Hepatocyte (in vitro differentiated cells): ENCODE data around the gene RGS14. TPM values are rescaled to one million over a fixed set of nuclear protein-coding genes. Genes with fewer than 3 reads are reported as not detected.

Experiments
- DNase-seq: peaks from one replicate; pipeline ENCODE4 v3.0.0-alpha.2; 2016; ENCODE audit warnings: low spot score
- H2AFZ ChIP-seq: fragments of 200-600 bp; sonication (generic); 2 replicates; pipeline ENCODE4 v1.6.0; 2016; ENCODE audit warnings: antibody characterized with exemption, mild to moderate bottlenecking
- H3K27ac ChIP-seq: fragments of 200-600 bp; sonication (generic); 2 replicates; pipeline ENCODE4 v1.5.1; 2016; ENCODE audit warnings: mild to moderate bottlenecking
- H3K27me3 ChIP-seq: fragments of 200-600 bp; sonication (generic); 2 replicates; pipeline ENCODE4 v1.6.1; 2016
- H3K36me3 ChIP-seq: fragments of 200-600 bp; sonication (generic); replicated peaks from 2 replicates; pipeline ENCODE4 v1.5.1; 2016; ENCODE audit warnings: low read depth; ENCODE audit not compliant: insufficient read depth
- H3K4me1 ChIP-seq: fragments of 200-600 bp; sonication (generic); 2 replicates; pipeline ENCODE4 v1.5.1; 2016; ENCODE audit warnings: mild to moderate bottlenecking, moderate library complexity; ENCODE audit not compliant: insufficient read depth
- H3K4me2 ChIP-seq: fragments of 200-600 bp; sonication (generic); 2 replicates; pipeline ENCODE4 v1.6.0; 2016
- H3K4me3 ChIP-seq: fragments of 200-600 bp; sonication (generic); 2 replicates; pipeline ENCODE4 v1.5.1; 2016; ENCODE audit warnings: mild to moderate bottlenecking
- H3K79me2 ChIP-seq: fragments of 200-600 bp; sonication (generic); 2 replicates; pipeline ENCODE4 v1.6.0; 2017; ENCODE audit warnings: mild to moderate bottlenecking
- H3K9me2 ChIP-seq: fragments of 200-600 bp; sonication (generic); replicated peaks from 2 replicates; pipeline ENCODE4 v1.6.0; 2017; ENCODE audit warnings: mild to moderate bottlenecking; ENCODE audit not compliant: insufficient read depth
- H3K9me3 ChIP-seq: fragments of 200-600 bp; sonication (generic); 2 replicates; pipeline ENCODE4 v1.5.1; 2016; ENCODE audit warnings: low read depth, mild to moderate bottlenecking
- H4K20me1 ChIP-seq: fragments of 200-600 bp; sonication (generic); 2 replicates; pipeline ENCODE4 v1.6.0; 2016; ENCODE audit warnings: mild to moderate bottlenecking; ENCODE audit not compliant: insufficient read depth, poor library complexity, severe bottlenecking
- CTCF ChIP-seq: fragments of 200-600 bp; sonication (generic); IDR thresholded peaks from 2 replicates; pipeline ENCODE4 v1.5.1; 2016; ENCODE audit warnings: antibody characterized with exemption, mild to moderate bottlenecking; ENCODE audit not compliant: poor library complexity
- EZH2 ChIP-seq: fragments of 200-600 bp; sonication (generic); IDR thresholded peaks from 2 replicates; pipeline ENCODE4 v1.6.1; 2016; ENCODE audit warnings: antibody characterized with exemption, mild to moderate bottlenecking, borderline replicate concordance
- EZH2phosphoT487 ChIP-seq: fragments of 200-600 bp; sonication (generic); IDR thresholded peaks from one replicate; pipeline ENCODE4 v1.6.1; 2018; ENCODE audit warnings: antibody characterized with exemption, mild to moderate bottlenecking, low read depth, moderate library complexity; ENCODE audit not compliant: unreplicated experiment, severe bottlenecking
- WGBS: methylation state at CpG from one replicate; pipeline ENCODE4 v1.1.6; 2016; ENCODE audit warnings: low lambda C conversion rate; ENCODE audit errors: missing lambda C conversion rate; 5-methylcytosine and 5-hydroxymethylcytosine counted together
- polyA plus RNA-seq: library from polyadenylated mRNA; unstranded; fragments of >200 nt; fragmentation: Nextera tagmentation; extraction: Ambion mirVana; gene quantifications from 2 replicates; pipeline ENCODE4 v1.2.1, GENCODE V29; 2016
- total RNA-seq: library from RNA; depleted of rRNA; stranded (reverse); fragments of >200 nt; gene quantifications from 2 replicates; pipeline ENCODE4 v1.2.3, GENCODE V29; 2014

Gene RGS14
- total and polyA plus RNA-seq, 2 experiments from 2014 or later, result 36.5 to 37.0 TPM

GRCh38 chr5:177314376-177315342 is 43.1 kb upstream of the RGS14 start:
- H3K36me3 ChIP-seq, result no peaks in the 10 kb centered on the region
- H3K9me3 ChIP-seq, result no peaks in the 10 kb centered on the region
- no peak overlapping the region for H3K4me2 ChIP-seq
- no peak overlapping the region for H2AFZ ChIP-seq
- no peaks in the 10 kb centered on the region for H3K9me2 ChIP-seq
- TF ChIP-seq EZH2phosphoT487 (no peak), CTCF (no peak), EZH2 (no peak)
- H4K20me1 ChIP-seq, result no peaks in the 10 kb centered on the region
- 94% methylated on average over 13 of the region's 18 CpGs for WGBS
- peaks cover 12% of the 10 kb centered on the region for H3K79me2 ChIP-seq
- DNase-seq, result no peak
- no peaks in the 10 kb centered on the region for H3K27me3 ChIP-seq
- H3K4me3 ChIP-seq, result no peak overlapping the region
- H3K27ac ChIP-seq, result no peak overlapping the region
- peaks cover 18% of the 10 kb centered on the region for H3K4me1 ChIP-seq

- H3K9me3 ChIP-seq, result no peaks in the 10 kb centered on the region
- H3K4me1 ChIP-seq, result peaks cover 18% of the 10 kb centered on the region
- WGBS, result 94% methylated on average over 6 of the region's 7 CpGs
- H3K9me2 ChIP-seq, result no peaks in the 10 kb centered on the region
- H3K4me3 ChIP-seq, result no peak overlapping the region
- H3K27me3 ChIP-seq, result no peaks in the 10 kb centered on the region
- no peak for TF ChIP-seq EZH2phosphoT487
- no peak for TF ChIP-seq EZH2
- no peak for TF ChIP-seq CTCF
- no peaks in the 10 kb centered on the region for H3K36me3 ChIP-seq
- no peak overlapping the region for H2AFZ ChIP-seq
- DNase-seq, result no peak
- H4K20me1 ChIP-seq, result no peaks in the 10 kb centered on the region
- H3K79me2 ChIP-seq, result peaks cover 6% of the 10 kb centered on the region
- no peak overlapping the region for H3K27ac ChIP-seq
- no peak overlapping the region for H3K4me2 ChIP-seq
These were observed 42.3 kb upstream of the RGS14 start for GRCh38 chr5:177315411-177315810.

GRCh38 chr5:177316005-177316404 is 41.7 kb upstream of the RGS14 start:
- Histone ChIP-seq H3K27me3 (no peaks in the 10 kb centered on the region), H3K9me2 (no peaks in the 10 kb centered on the region), H3K4me2 (no peak overlapping the region), H3K79me2 (peaks cover under 1% of the 10 kb centered on the region), H3K9me3 (no peaks in the 10 kb centered on the region), H3K36me3 (no peaks in the 10 kb centered on the region), H4K20me1 (no peaks in the 10 kb centered on the region), H3K4me1 (peaks cover 13% of the 10 kb centered on the region), H3K4me3 (no peak overlapping the region), H3K27ac (no peak overlapping the region), H2AFZ (no peak overlapping the region)
- 97% methylated on average over 3 of the region's 3 CpGs for WGBS
- no peak for TF ChIP-seq EZH2
- no peak for TF ChIP-seq CTCF
- no peak for TF ChIP-seq EZH2phosphoT487
- no peak for DNase-seq
